SK-N-SH (cell line): ENCODE data around the gene RNASE8.
A peak's percentile ranks its signal among the peaks of the same experiment; 100 is the strongest.

Experiments used
- RFX5 ChIP-seq: IDR thresholded peaks from 2 replicates; pipeline ENCODE4 v1.6.1; 2012; ENCODE audit warnings: mild to moderate bottlenecking, improper control_type of control experiment, low read length
- USF1 ChIP-seq: IDR thresholded peaks from 2 replicates; pipeline ENCODE4 v1.4.0; 2012; ENCODE audit warnings: low read depth, borderline replicate concordance
- TF ChIP-seq, protein P1 (sequence below): fragments of 200-600 bp; sonication (generic); IDR thresholded peaks from 2 replicates; pipeline ENCODE4 v1.6.1; 2017; ENCODE audit warnings: antibody characterized with exemption, mild to moderate bottlenecking, moderate library complexity

GRCh38 chr14:21041676-21042433 is 15.8 kb upstream of the RNASE8 start, which contains the start of gene RNASE7:
- TF ChIP-seq, protein P1, sequence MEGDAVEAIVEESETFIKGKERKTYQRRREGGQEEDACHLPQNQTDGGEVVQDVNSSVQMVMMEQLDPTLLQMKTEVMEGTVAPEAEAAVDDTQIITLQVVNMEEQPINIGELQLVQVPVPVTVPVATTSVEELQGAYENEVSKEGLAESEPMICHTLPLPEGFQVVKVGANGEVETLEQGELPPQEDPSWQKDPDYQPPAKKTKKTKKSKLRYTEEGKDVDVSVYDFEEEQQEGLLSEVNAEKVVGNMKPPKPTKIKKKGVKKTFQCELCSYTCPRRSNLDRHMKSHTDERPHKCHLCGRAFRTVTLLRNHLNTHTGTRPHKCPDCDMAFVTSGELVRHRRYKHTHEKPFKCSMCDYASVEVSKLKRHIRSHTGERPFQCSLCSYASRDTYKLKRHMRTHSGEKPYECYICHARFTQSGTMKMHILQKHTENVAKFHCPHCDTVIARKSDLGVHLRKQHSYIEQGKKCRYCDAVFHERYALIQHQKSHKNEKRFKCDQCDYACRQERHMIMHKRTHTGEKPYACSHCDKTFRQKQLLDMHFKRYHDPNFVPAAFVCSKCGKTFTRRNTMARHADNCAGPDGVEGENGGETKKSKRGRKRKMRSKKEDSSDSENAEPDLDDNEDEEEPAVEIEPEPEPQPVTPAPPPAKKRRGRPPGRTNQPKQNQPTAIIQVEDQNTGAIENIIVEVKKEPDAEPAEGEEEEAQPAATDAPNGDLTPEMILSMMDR = no peak
- TF ChIP-seq RFX5 (no peak), USF1 (peak; percentile 40; the same call in 1 of the 2 replicates)
